ENCODE data around the gene CAST. TPM values are rescaled to one million over a fixed set of nuclear protein-coding genes. Genes with fewer than 3 reads are reported as not detected.

Gene CAST
- total RNA-seq, 1 experiment from 2014 or later, result 395 TPM

DNA sequence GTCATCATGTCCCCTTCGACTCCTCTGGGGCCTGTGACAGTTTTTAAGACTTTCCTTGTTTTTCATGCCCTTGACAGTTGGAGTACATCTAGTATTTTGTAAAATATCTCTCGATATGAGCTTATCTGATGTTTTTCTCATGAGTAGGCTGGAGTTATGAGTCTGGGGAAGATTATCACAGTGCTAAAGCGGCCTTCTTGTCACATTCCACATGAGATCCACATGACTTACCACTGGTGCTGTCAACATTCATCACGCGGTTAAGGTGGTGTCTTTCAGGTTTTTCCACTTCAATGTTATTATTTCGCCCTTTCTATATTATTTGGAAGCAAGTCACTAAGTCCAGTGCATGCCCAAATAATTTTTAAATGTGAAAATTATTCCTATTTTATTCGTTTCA is 17.1 kb upstream of the CAST start:
- CTCF ChIA-PET, result no interaction called here
- Mint-ChIP-seq H3K27ac (ENCODE audit: unreplicated experiment) (no peak overlapping the region), H3K4me3 (ENCODE audit: low read depth, unreplicated experiment) (no peak overlapping the region), H3K36me3 (ENCODE audit: insufficient read depth, unreplicated experiment) (no peaks in the 10 kb centered on the region), H3K4me1 (ENCODE audit: low read depth, unreplicated experiment) (peaks cover 39% of the 10 kb centered on the region), H3K9me3 (ENCODE audit: low read depth, unreplicated experiment) (no peaks in the 10 kb centered on the region), H3K27me3 (ENCODE audit: unreplicated experiment) (no peaks in the 10 kb centered on the region)
- TF ChIP-seq, protein P1, sequence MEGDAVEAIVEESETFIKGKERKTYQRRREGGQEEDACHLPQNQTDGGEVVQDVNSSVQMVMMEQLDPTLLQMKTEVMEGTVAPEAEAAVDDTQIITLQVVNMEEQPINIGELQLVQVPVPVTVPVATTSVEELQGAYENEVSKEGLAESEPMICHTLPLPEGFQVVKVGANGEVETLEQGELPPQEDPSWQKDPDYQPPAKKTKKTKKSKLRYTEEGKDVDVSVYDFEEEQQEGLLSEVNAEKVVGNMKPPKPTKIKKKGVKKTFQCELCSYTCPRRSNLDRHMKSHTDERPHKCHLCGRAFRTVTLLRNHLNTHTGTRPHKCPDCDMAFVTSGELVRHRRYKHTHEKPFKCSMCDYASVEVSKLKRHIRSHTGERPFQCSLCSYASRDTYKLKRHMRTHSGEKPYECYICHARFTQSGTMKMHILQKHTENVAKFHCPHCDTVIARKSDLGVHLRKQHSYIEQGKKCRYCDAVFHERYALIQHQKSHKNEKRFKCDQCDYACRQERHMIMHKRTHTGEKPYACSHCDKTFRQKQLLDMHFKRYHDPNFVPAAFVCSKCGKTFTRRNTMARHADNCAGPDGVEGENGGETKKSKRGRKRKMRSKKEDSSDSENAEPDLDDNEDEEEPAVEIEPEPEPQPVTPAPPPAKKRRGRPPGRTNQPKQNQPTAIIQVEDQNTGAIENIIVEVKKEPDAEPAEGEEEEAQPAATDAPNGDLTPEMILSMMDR (IDR thresholded peaks at IDR 0.05; ENCODE audit: unreplicated experiment), result no peak
- intact Hi-C loops (cut with micrococcal nuclease; ENCODE audit: unreplicated experiment), result no loop called here
- no peak for DNase-seq
- BruUV-seq (replicated peaks), result no TSS peak

DNA sequence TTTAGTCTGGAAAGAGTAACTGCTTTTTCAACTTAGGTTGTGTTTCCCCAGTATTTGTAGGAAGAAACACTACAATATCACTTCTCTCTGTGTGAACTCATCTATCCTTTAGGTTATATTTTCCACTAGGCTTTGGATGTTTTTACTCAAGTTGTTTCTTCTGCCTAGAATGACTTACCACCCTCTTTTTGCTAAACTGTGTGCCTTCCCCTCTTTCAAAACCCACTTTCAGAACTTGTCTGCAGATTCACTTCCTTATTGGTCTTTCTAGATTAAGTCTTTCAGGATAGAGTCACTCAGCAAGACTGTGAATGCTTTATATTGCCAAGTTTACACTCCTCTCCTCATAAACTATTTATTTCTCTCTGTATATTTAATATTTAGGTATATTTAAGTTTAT is 14.2 kb upstream of the CAST start:
- TF ChIP-seq, protein P1 (IDR thresholded peaks at IDR 0.05; ENCODE audit: unreplicated experiment), result no peak
- Mint-ChIP-seq H3K4me3 (ENCODE audit: low read depth, unreplicated experiment) (no peak overlapping the region), H3K36me3 (ENCODE audit: insufficient read depth, unreplicated experiment) (no peaks in the 10 kb centered on the region), H3K27ac (ENCODE audit: unreplicated experiment) (no peak overlapping the region), H3K9me3 (ENCODE audit: low read depth, unreplicated experiment) (no peaks in the 10 kb centered on the region), H3K27me3 (ENCODE audit: unreplicated experiment) (no peaks in the 10 kb centered on the region), H3K4me1 (ENCODE audit: low read depth, unreplicated experiment) (peaks cover 54% of the 10 kb centered on the region)
- no TSS peak for BruUV-seq (replicated peaks)
- DNase-seq, result no peak
- CTCF ChIA-PET, result interaction anchor here (1.0 to 1.2 kb wide), 3 partner anchors 11 to 34 kb away, joined by 3 to 4 read pairs (median 3); no protein-coding TSS in a partner anchor
- intact Hi-C loops (cut with micrococcal nuclease; ENCODE audit: unreplicated experiment), result loop anchor here (2.0 kb wide), 1 partner anchor 19 kb away; no protein-coding TSS in a partner anchor

- Mint-ChIP-seq H3K27ac (ENCODE audit: unreplicated experiment) (no peak overlapping the region), H3K36me3 (ENCODE audit: insufficient read depth, unreplicated experiment) (no peaks in the 10 kb centered on the region), H3K9me3 (ENCODE audit: low read depth, unreplicated experiment) (no peaks in the 10 kb centered on the region), H3K27me3 (ENCODE audit: unreplicated experiment) (no peaks in the 10 kb centered on the region), H3K4me1 (ENCODE audit: low read depth, unreplicated experiment) (peaks cover 60% of the 10 kb centered on the region), H3K4me3 (ENCODE audit: low read depth, unreplicated experiment) (no peak overlapping the region)
- intact Hi-C loops (cut with micrococcal nuclease; ENCODE audit: unreplicated experiment), result loop anchor here (2.0 kb wide), 1 partner anchor 20 kb away; no protein-coding TSS in a partner anchor
- no TSS peak for BruUV-seq (replicated peaks)
- no peak for DNase-seq
- CTCF ChIA-PET, result interaction anchor here (0.6 to 1.2 kb wide), 4 partner anchors 11 to 275 kb away, joined by 3 to 4 read pairs (median 3); no protein-coding TSS in a partner anchor
- TF ChIP-seq, protein P1 (IDR thresholded peaks at IDR 0.05; ENCODE audit: unreplicated experiment), result no peak
Observed at GRCh38 chr5:96648593-96648992, 13.6 kb upstream of the CAST start.

DNA sequence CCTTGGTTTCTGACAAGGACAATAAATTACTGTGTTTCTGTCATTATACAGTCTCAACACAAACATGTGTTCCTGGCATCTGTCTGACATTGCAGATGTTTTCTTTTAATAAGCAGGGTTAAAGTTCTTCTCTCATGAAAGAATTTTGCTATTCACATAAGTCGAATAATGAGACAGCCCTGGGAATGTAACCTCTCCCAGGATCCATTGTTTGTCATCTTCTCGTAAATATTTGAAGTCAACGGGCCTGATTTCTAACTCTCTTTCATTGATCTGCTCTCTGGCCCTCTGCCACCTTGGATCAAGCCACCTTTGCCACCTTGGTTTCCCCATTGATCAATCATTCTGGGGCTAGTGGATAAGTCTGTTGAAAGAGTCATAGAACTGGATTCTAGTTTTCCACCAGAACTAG is 12.9 kb upstream of the CAST start:
- CTCF ChIA-PET, result interaction anchor here (0.6 to 1.2 kb wide), 4 partner anchors 12 to 275 kb away, joined by 3 to 4 read pairs (median 3); no protein-coding TSS in a partner anchor
- TF ChIP-seq, protein P1 (IDR thresholded peaks at IDR 0.05; ENCODE audit: unreplicated experiment), result no peak
- no peak for DNase-seq
- no peaks in the 10 kb centered on the region for H3K9me3 Mint-ChIP-seq (ENCODE audit: low read depth, unreplicated experiment)
- no TSS peak for BruUV-seq (replicated peaks)
- intact Hi-C loops (cut with micrococcal nuclease; ENCODE audit: unreplicated experiment), result loop anchor here (2.0 kb wide), 1 partner anchor 20 kb away; no protein-coding TSS in a partner anchor
- H3K4me3 Mint-ChIP-seq (ENCODE audit: low read depth, unreplicated experiment), result no peak overlapping the region
- H3K4me1 Mint-ChIP-seq (ENCODE audit: low read depth, unreplicated experiment), result peaks cover 67% of the 10 kb centered on the region
- H3K27me3 Mint-ChIP-seq (ENCODE audit: unreplicated experiment), result no peaks in the 10 kb centered on the region
- no peaks in the 10 kb centered on the region for H3K36me3 Mint-ChIP-seq (ENCODE audit: insufficient read depth, unreplicated experiment)
- H3K27ac Mint-ChIP-seq (ENCODE audit: unreplicated experiment), result peak overlapping the region; percentile 33
